K562 (cell line): ENCODE data around the gene WWC2. TPM values are rescaled to one million over a fixed set of nuclear protein-coding genes. Genes with fewer than 3 reads are reported as not detected.

ENCODE experiments used
- ATAC-seq: fragments of 200-7000 bp; cut with Tn5 transposase; 3 replicates; pipeline ENCODE4 v1.9.1; 2020; ENCODE audit warnings: moderate library complexity
- BruUV-seq: library from RNA; stranded (reverse); fragments of 400-500 nt; replicated peaks from 2 replicates; lab custom pipeline; 2021; lab: Mats Ljungman, UMichigan
- CTCF ChIA-PET: fragments of 300-600 bp; formaldehyde crosslinking; extraction: SDS; loops from one replicate; lab custom pipeline; 2021; ENCODE audit warnings: low intra/inter-chr PET ratio; lab: Yijun Ruan, JAX
- POLR2A ChIA-PET: fragments of 300-600, 350-650 bp; sonication (Branson Sonifier 250); formaldehyde crosslinking; extraction: SDS; loops from one replicate; lab custom pipeline; 2021; ENCODE audit warnings: antibody characterized with exemption, inconsistent platforms; lab: Yijun Ruan, JAX
- DNase-seq, 4 experiments: peaks; one replicate each; pipeline versions ENCODE4 v3.0.0 to v3.0.0-alpha.2; 2011 to 2018; ENCODE audit warnings: low spot score in 3 of 4, mixed read lengths in 3 of 4; ENCODE audit errors: extremely low read depth in 1 of 4
- FAIRE-seq: peaks from 2 replicates; lab custom pipeline; 2011; peaks lifted over from hg19 to GRCh38; lab: Jason Lieb, UNC
- H2AFZ ChIP-seq: 2 replicates; pipeline ENCODE4 v1.6.0; 2011; ENCODE audit warnings: low read depth, low read length, control low read depth, inconsistent platforms
- H3K27ac ChIP-seq: fragments of 200-600 bp; 3 replicates; pipeline ENCODE4 v1.8.0; 2011; ENCODE audit warnings: low read depth, mild to moderate bottlenecking, control low read depth, inconsistent platforms, low read length, moderate library complexity, mixed read lengths; ENCODE audit errors: extremely low read depth
- H3K27me3 ChIP-seq, 2 experiments: fragments of 300-600 bp in 1 of 2; 2 replicates in 1 of 2; 3 replicates in 1 of 2; pipeline versions ENCODE4 v1.6.0 to v1.8.0; 2011; ENCODE audit warnings: inconsistent platforms in 2 of 2, low read length in 2 of 2, mild to moderate bottlenecking in 1 of 2, mixed read lengths in 1 of 2, moderate library complexity in 1 of 2; ENCODE audit not compliant: control insufficient read depth in 2 of 2, insufficient read depth in 2 of 2
- H3K36me3 ChIP-seq: fragments of 300-600 bp; 3 replicates; pipeline ENCODE4 v1.8.0; 2011; ENCODE audit warnings: mild to moderate bottlenecking, low read length, inconsistent platforms; ENCODE audit not compliant: control insufficient read depth, insufficient read depth
- H3K4me1 ChIP-seq, 2 experiments: fragments of 200-600 bp in 1 of 2; replicated peaks in 1 of 2; 2 replicates in 1 of 2; 3 replicates in 1 of 2; pipeline versions ENCODE4 v1.5.1 to v1.8.0; 2011; ENCODE audit warnings: inconsistent platforms in 2 of 2, low read length in 2 of 2, mild to moderate bottlenecking in 1 of 2, mixed read lengths in 1 of 2, moderate library complexity in 1 of 2; ENCODE audit not compliant: control insufficient read depth in 2 of 2, insufficient read depth in 2 of 2
- H3K4me2 ChIP-seq: 2 replicates; pipeline ENCODE4 v1.6.1; 2011; ENCODE audit warnings: low read length, control low read depth, inconsistent platforms, mixed read lengths; ENCODE audit not compliant: insufficient read depth
- H3K4me3 ChIP-seq: fragments of 200-600 bp; sonication (generic), shearing (Covaris generic); 2 replicates; pipeline ENCODE4 v1.5.1; 2016; ENCODE audit warnings: control low read depth, inconsistent platforms
- H3K79me2 ChIP-seq: fragments of 200-600 bp; 3 replicates; pipeline ENCODE4 v1.8.0; 2011; ENCODE audit warnings: low read length, inconsistent platforms; ENCODE audit not compliant: control insufficient read depth, insufficient read depth
- H3K9ac ChIP-seq, 2 experiments: 2 replicates each; pipeline versions ENCODE4 v1.6.0 to v1.6.1; 2011; ENCODE audit warnings: low read depth in 2 of 2, low read length in 2 of 2, control low read depth in 1 of 2, inconsistent platforms in 1 of 2, mild to moderate bottlenecking in 1 of 2, mixed read lengths in 1 of 2; ENCODE audit not compliant: insufficient read depth in 1 of 2
- H3K9me1 ChIP-seq: one replicate; pipeline ENCODE4 v1.6.0; 2011; ENCODE audit warnings: inconsistent platforms, mild to moderate bottlenecking, low read length, moderate library complexity; ENCODE audit not compliant: control insufficient read depth, insufficient read depth
- H3K9me3 ChIP-seq: replicated peaks from 2 replicates; pipeline ENCODE4 v1.5.1; 2011; ENCODE audit warnings: low read depth, low read length, inconsistent platforms; ENCODE audit not compliant: control insufficient read depth, insufficient read depth
- H4K20me1 ChIP-seq: replicated peaks from 2 replicates; pipeline ENCODE4 v1.6.1; 2011; ENCODE audit warnings: low read length, inconsistent platforms, mixed read lengths; ENCODE audit not compliant: control insufficient read depth, insufficient read depth
- E2F8 ChIP-seq: fragments of 450-650 bp; IDR thresholded peaks from 2 replicates; pipeline ENCODE4 v1.7.1; 2018; ENCODE audit warnings: mild to moderate bottlenecking, low read depth; ENCODE audit not compliant: partially characterized antibody
- FOXP4 ChIP-seq: sonication (generic); formaldehyde crosslinking; IDR thresholded peaks from 2 replicates; pipeline ENCODE4 v1.8.0; 2022; ENCODE audit warnings: mild to moderate bottlenecking, missing genetic modification reagents, borderline replicate concordance
- JUND ChIP-seq, 2 experiments: IDR thresholded peaks; 2 replicates in 1 of 2; 3 replicates in 1 of 2; pipeline ENCODE4 v1.6.1; 2011; ENCODE audit warnings: borderline replicate concordance in 2 of 2, low read depth in 2 of 2, low read length in 2 of 2, improper control_type of control experiment in 1 of 2, missing biosample characterization in 1 of 2, missing genetic modification characterization in 1 of 2, missing genetic modification reagents in 1 of 2
- KAT7 ChIP-seq: sonication (generic); formaldehyde crosslinking; IDR thresholded peaks from 2 replicates; pipeline ENCODE4 v1.8.0; 2022; ENCODE audit warnings: missing genetic modification reagents, mild to moderate bottlenecking, borderline replicate concordance
- L3MBTL2 ChIP-seq: fragments of 450-650 bp; IDR thresholded peaks from 2 replicates; pipeline ENCODE4 v1.6.1; 2016; ENCODE audit warnings: mild to moderate bottlenecking, moderate library complexity
- NCOA4 ChIP-seq: fragments of 450-650 bp; IDR thresholded peaks from 2 replicates; pipeline ENCODE4 v1.6.1; 2018; ENCODE audit warnings: mild to moderate bottlenecking; ENCODE audit not compliant: partially characterized antibody
- NFXL1 ChIP-seq: fragments of 450-650 bp; formaldehyde crosslinking; IDR thresholded peaks from 2 replicates; pipeline ENCODE4 v1.4.0; 2021; ENCODE audit warnings: mild to moderate bottlenecking
- RAD21 ChIP-seq, 2 experiments: fragments of 250-450 bp in 1 of 2; fragments of 450-650 bp in 1 of 2; sonication (Bioruptor Pico) in 1 of 2; formaldehyde crosslinking in 1 of 2; IDR thresholded peaks in 1 of 2; conservative IDR thresholded peaks in 1 of 2; 2 replicates each; pipeline versions ENCODE4 v1.4.0 to v1.8.0; 2020 to 2022; ENCODE audit warnings: mild to moderate bottlenecking in 2 of 2, moderate library complexity in 1 of 2
- SMARCA4 ChIP-seq: fragments of 450-650 bp; IDR thresholded peaks from 2 replicates; pipeline ENCODE4 v1.6.1; 2016
- ZKSCAN8 ChIP-seq: fragments of 200-800 bp; sonication (Bioruptor generic); IDR thresholded peaks from 2 replicates; pipeline ENCODE4 v1.6.1; 2016; ENCODE audit warnings: missing genetic modification characterization, missing compliant biosample characterization
- WGBS: fragments of 100-300 bp; shearing (Covaris generic); methylation state at CpG from one replicate; pipeline ENCODE4 v1.1.6; 2016; ENCODE audit warnings: low coverage, mixed read lengths; ENCODE audit not compliant: insufficient coverage; ENCODE audit errors: missing lambda C conversion rate; 5-methylcytosine and 5-hydroxymethylcytosine counted together
- in situ Hi-C: fragments of 300-500 bp; cut with MboI; formaldehyde crosslinking; loops from 4 replicates; pipeline ENCODE4 v1.15.0; 2018; ENCODE audit warnings: inconsistent platforms, mixed read lengths
- intact Hi-C: fragments of 100-400 bp; cut with micrococcal nuclease; formaldehyde crosslinking; loops from 2 replicates; pipeline ENCODE4 v1.14.2; 2022
- polyA plus RNA-seq, 8 experiments: library from polyadenylated mRNA; depleted of rRNA in 4 of 8; stranded (reverse) in 5 of 8; unstranded in 3 of 8; fragments of >200 nt; fragmentation: Nextera tagmentation in 2 of 8; fragmentation: Illumina TruSeq in 1 of 8; extraction: Ambion mirVana in 2 of 8; extraction: Trizol in 1 of 8; gene quantifications; 2 replicates each; pipeline versions ENCODE4 v1.2.1 to v1.2.3, GENCODE V29; 2011 to 2014; ENCODE audit warnings: inconsistent platforms in 1 of 8, missing spikeins in 1 of 8
- total RNA-seq, 7 experiments: library from RNA; depleted of rRNA in 6 of 7; stranded (reverse); fragments of >200 nt in 6 of 7; fragmentation: Illumina TruSeq in 2 of 7; extraction: Trizol in 2 of 7; gene quantifications; 2 replicates each; pipeline versions ENCODE4 v1.2.1 to v1.2.3, GENCODE V29; 2011 to 2021; ENCODE audit warnings: low replicate concordance in 1 of 7
- TF ChIP-seq, protein P1 (sequence below), 3 experiments: IDR thresholded peaks in 2 of 3; conservative IDR thresholded peaks in 1 of 3; 2 replicates each; pipeline ENCODE4 v1.5.1; 2011 to 2012; ENCODE audit warnings: low read length in 3 of 3, mild to moderate bottlenecking in 3 of 3, control low read depth in 2 of 3, improper control_type of control experiment in 1 of 3, inconsistent platforms in 1 of 3, low read depth in 1 of 3, mixed read lengths in 1 of 3, moderate library complexity in 1 of 3; ENCODE audit not compliant: insufficient read depth in 2 of 3
- TF ChIP-seq, protein P2 (sequence below), 2 experiments: IDR thresholded peaks; 2 replicates each; pipeline ENCODE4 v1.6.1; 2011; ENCODE audit warnings: borderline replicate concordance in 1 of 2, control low read depth in 1 of 2, low read depth in 1 of 2, low read length in 1 of 2, mild to moderate bottlenecking in 1 of 2, mixed read lengths in 1 of 2, moderate library complexity in 1 of 2; ENCODE audit not compliant: insufficient read depth in 1 of 2, insufficient read length in 1 of 2, poor library complexity in 1 of 2, severe bottlenecking in 1 of 2; ENCODE audit errors: extremely low read depth in 1 of 2

The WWC2 gene
- total and polyA plus RNA-seq, 9 of the 15 experiments (the other 6 are each of a cell fraction or from before 2014, with no cell fraction given) = 3.7 to 39.4 (median 19.6) TPM

GRCh38 chr4:183353557-183353956, 254.5 kb downstream of the WWC2 start:
- WGBS = 36% methylated on average over 8 of the region's 8 CpGs

More at GRCh38 chr4:183353557-183353956, 254.5 kb downstream of the WWC2 start:
- TF ChIP-seq, protein P1, sequence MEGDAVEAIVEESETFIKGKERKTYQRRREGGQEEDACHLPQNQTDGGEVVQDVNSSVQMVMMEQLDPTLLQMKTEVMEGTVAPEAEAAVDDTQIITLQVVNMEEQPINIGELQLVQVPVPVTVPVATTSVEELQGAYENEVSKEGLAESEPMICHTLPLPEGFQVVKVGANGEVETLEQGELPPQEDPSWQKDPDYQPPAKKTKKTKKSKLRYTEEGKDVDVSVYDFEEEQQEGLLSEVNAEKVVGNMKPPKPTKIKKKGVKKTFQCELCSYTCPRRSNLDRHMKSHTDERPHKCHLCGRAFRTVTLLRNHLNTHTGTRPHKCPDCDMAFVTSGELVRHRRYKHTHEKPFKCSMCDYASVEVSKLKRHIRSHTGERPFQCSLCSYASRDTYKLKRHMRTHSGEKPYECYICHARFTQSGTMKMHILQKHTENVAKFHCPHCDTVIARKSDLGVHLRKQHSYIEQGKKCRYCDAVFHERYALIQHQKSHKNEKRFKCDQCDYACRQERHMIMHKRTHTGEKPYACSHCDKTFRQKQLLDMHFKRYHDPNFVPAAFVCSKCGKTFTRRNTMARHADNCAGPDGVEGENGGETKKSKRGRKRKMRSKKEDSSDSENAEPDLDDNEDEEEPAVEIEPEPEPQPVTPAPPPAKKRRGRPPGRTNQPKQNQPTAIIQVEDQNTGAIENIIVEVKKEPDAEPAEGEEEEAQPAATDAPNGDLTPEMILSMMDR (IDR thresholded peaks at IDR 0.05 in 2 of 3, conservative IDR thresholded peaks at IDR 0.05 in 1 of 3; ENCODE audit: insufficient read depth in 2 of 3, low read depth in 1 of 3, low read length in 3 of 3) = peak; percentile 21 to 42 (median 35); a peak in 3 of 6 replicates
- TF ChIP-seq SMARCA4 (0 out of 2 replicates have a peak, but pooled peaks have one; percentile 19), NFXL1 (CRISPR knock-in tag) (no peak), JUND (IDR thresholded peaks at IDR 0.05; ENCODE audit: borderline replicate concordance, low read depth, low read length) (no peak), JUND (tag; IDR thresholded peaks at IDR 0.05; ENCODE audit: borderline replicate concordance, low read depth, low read length) (no peak), KAT7 (CRISPR knock-in tag) (no peak), E2F8 (peak; percentile 73), ZKSCAN8 (CRISPR knock-in tag) (no peak), NCOA4 (no peak), FOXP4 (no peak), L3MBTL2 (peak; percentile 11; the same call in 1 of the 2 replicates), RAD21 (CRISPR knock-in tag; conservative IDR thresholded peaks at IDR 0.05 in 1 of 2, IDR thresholded peaks at IDR 0.05 in 1 of 2) (peak in 1 of 2 experiments; percentile 17; a peak in 1 of 4 replicates)
- TF ChIP-seq, protein P2, sequence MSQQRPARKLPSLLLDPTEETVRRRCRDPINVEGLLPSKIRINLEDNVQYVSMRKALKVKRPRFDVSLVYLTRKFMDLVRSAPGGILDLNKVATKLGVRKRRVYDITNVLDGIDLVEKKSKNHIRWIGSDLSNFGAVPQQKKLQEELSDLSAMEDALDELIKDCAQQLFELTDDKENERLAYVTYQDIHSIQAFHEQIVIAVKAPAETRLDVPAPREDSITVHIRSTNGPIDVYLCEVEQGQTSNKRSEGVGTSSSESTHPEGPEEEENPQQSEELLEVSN (IDR thresholded peaks at IDR 0.05; ENCODE audit: borderline replicate concordance in 1 of 2, extremely low read depth in 1 of 2, insufficient read depth in 1 of 2, insufficient read length in 1 of 2, low read depth in 1 of 2, low read length in 1 of 2, poor library complexity in 1 of 2, severe bottlenecking in 1 of 2) = peak; percentile 22 to 45
- TF ChIP-seq, all 486 proteins: peak for 6
- H3K9me1 ChIP-seq = no peaks in the 10 kb centered on the region
- POLR2A ChIA-PET = interaction anchor here (0.6 kb wide), 1 partner anchor 1297 kb away, joined by 3 read pairs; no protein-coding TSS in a partner anchor
- CTCF ChIA-PET = no interaction called here
- no peak overlapping the region for H3K4me3 ChIP-seq
- no peaks in the 10 kb centered on the region for H4K20me1 ChIP-seq
- peak overlapping the region; percentile 4 to 42; a peak in 1 of 4 replicates for H3K9ac ChIP-seq
- H3K27me3 ChIP-seq = no peaks in the 10 kb centered on the region
- FAIRE-seq = no peak
- no peaks in the 10 kb centered on the region for H3K79me2 ChIP-seq
- DNase-seq = peak; percentile 32 to 41 (median 38)
- in situ Hi-C loops = no loop called here
- BruUV-seq = no TSS peak
- H3K4me1 ChIP-seq = peaks cover 13 to 22% of the 10 kb centered on the region in 2 experiments
- intact Hi-C loops = loop anchor here (2.0 kb wide), 1 partner anchor 91 kb away; no protein-coding TSS in a partner anchor
- ATAC-seq = peak; percentile 76
- H3K4me2 ChIP-seq = peak overlapping the region; percentile 20; the same call in 1 of the 2 replicates
- no peak overlapping the region for H3K27ac ChIP-seq
- H3K9me3 ChIP-seq = no peaks in the 10 kb centered on the region
- H2AFZ ChIP-seq = peak overlapping the region; percentile 86
- H3K36me3 ChIP-seq = no peaks in the 10 kb centered on the region
